ENCODE measurements around the gene KLK6.

The KLK6 gene

DNA sequence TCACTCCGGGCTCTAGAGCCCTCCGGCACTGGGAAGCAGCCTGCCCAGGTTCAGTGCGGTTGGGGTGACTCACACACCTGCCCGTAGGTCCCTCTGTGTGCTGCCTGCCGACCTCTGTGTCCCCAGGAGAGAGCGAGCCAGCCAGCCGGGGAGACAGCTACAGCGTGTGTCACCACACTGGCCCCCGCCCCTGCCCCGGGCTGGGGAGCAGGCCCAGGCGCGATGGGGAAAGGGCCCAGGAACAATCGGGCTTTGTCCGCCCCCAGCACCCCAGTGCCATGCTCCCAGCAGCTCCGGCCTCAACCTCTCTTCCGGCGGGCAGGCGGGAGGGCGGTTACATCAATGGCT, at the start of gene KLK6:
TSS of gene KLK6 (minus strand) at position 179 of the 348 bp plus-strand sequence. CDS start 1,487 bp downstream, outside the sequence.
- no peak for DNase-seq (ENCODE audit: low read depth)

DNA sequence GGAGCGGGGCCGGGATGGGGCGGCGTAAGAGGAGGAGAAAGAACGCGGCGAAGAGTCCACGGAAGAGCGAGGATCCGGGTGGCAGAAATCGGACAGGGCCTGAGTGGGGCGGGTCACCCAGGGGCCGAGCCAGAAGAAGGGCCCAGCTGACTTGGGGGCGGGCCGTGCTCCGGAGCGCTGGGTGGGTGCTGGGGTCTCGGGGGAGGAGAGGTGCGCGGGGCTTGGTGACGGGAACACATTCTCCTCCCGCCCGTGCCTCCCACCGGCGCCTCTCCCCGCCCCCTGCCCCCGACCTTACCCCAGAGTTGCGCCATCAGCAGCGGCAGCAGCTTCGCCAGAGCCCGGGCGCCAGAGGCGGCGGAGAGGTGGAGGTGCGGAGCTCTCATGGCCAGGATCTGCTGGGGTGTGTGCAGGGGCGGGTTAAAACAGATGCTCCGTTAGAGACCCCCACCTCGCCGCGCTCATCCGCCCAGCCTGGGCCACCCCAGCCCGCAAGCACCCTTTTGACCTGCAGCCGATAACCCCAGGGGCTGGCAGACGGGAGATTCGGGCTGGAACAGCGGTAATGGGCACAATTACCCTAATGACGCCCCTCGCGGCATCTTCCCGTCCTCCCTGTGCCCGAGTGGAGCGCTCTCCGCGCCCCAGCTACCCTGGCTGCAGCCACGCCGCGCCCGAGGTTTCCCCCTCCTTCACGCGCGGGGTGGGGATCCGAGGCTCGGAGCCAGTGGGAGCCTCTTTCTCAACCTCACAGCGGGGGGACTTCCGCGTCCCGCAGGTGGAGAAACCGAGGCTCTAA, 49.6 kb upstream of the KLK6 start:
- no peak for DNase-seq (ENCODE audit: low read depth)

DNA sequence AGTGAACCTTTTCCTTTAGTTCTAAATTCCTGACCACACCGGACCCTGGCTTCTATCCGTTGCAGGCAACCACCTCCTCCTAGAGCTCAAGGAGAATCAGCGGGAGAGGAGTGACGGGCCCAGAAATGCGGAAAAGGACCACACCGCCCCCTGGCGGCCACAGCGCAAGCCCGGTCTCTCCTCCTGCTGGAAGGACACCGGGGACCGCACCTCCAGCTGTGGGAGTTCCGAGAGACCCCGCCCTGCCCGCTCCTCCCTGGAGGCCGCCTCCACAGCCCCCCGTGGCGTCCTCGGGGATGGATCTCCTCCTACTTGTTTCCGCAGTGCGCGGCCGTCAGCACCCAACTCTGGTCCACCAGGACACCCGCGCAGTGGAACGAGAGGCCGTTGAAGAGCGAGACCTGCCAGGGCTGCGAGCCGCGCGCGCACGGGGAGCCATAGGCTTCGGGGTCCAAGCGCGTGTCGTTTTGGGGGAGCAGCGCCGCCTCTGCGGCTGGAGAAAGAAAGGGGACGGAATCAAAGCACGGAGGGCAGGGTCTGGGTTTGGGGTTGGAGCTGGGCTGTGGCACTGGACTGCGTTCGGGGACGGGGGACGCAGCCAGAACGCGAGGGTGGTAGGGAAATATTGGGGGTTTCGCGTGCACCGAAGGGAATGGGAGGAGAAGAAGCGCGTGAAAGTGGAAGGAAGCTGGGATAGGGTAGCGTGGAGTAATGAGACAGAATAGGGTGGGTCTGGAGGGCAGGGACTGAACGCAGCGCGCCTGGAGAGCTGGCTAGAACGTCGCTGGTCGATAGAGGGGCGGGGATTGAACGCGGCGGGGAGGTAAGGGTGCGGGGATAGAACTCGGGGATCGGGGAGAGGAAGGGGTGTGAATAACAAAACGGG, 47.6 kb upstream of the KLK6 start:
- no peak for DNase-seq (ENCODE audit: low read depth)

DNA sequence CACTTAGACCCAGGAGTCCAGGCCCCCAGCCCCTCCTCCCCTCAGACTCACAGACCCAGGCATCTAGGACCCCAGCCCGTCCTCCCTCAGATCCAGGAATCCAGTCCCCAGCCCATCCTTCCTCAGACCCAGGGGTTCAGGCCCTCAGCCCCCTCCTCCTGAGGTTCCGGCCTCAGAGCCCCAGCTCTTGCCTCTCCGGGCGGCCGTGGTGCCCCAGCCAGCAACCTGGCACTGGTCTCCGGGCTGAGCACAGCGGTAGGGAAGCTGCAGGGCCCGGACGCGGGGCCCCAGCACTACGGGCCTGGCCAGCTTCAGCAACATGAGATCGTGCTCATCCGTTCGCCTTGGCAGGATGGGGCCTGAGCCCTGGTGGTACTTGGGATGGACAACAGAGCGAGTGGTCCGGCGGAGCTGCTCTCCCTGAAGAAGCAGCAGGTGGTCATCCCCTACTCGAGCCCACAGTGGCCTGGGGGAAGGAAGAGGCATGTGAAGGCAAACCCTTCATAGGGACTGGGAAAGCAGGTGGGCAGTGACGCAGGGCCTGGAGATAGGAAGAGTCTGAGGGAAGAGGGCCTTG, 46.4 kb upstream of the KLK6 start:
- DNase-seq (ENCODE audit: low read depth) = no peak

DNA sequence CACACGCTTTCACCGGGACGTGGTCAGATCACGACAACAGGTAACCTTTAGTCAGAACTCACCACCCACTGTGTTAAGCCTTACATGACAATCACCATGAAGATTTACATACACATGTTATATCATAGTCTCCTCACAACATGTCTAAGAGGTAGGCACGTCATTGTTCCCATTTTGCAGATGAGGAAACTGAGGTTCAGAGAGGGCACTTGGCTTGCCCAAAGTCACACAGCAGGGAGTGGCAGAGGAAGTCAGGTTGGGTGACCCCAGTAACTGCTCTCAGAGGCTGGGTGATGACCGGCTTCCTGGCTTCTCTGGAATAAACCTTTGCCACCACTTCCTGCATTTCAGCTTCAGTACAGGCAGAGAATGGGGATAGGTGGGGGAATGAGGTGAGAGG, 44.9 kb upstream of the KLK6 start:
- no peak for DNase-seq (ENCODE audit: low read depth)

DNA sequence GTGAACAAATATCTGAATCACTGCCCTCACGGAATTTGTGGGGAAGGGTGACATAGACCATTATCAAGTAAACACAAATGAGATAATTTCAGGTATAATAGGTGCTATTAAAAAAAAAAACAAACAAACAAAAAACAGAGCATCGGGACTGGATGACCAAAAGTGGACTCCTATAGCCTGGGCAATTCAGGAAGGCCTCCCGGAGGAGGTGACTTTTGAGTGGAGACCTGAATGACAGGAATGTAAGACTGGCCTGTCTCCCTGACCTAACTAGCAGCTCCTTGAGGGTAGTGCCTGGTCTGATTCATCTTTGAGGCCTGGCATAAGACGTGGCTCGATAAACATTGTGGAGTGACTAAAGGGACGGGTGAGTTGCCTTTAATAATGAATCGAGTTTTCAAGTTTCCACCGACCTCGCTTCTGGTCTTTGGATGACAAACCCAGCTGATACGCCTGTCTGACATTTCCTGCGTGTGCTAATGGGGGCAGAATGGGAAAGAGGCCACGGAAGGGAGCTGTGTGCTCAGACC, 43.3 kb upstream of the KLK6 start:
- DNase-seq (ENCODE audit: low read depth) = no peak

DNA sequence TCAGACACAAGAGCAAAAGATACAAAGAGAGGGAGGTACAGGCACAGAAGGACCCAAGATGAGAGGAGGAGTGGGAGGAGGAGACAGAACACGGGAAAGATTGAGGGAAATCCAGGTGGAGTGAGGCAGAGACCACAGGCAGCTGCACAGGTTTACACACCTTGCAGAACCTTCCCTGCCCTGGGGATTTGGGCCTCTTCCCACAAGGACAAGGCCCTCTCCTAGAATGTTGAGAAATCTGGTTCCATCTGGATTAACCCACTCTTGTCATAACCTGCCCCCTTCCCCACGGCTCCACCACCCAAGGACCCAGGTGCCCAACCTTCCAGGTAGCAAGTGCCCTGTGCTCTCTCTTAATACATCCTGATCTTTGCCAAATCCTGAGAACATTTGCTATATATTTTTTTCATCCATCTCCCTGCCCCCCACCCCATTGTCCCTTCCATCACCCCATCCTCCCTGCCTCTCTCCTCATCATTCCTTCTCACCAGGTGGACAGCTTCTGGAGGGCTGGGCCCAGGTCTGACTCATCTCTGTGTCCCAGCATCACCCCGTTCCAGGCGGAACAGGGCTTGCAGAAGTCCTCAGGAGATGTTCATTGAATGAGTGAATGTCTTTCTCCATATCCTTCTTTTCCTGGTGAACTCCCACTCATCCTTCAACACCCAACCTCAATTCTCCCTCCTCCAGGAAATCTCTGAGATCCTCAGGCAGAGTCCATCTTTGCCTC, 40.8 kb upstream of the KLK6 start:
- no peak for DNase-seq (ENCODE audit: low read depth)

DNA sequence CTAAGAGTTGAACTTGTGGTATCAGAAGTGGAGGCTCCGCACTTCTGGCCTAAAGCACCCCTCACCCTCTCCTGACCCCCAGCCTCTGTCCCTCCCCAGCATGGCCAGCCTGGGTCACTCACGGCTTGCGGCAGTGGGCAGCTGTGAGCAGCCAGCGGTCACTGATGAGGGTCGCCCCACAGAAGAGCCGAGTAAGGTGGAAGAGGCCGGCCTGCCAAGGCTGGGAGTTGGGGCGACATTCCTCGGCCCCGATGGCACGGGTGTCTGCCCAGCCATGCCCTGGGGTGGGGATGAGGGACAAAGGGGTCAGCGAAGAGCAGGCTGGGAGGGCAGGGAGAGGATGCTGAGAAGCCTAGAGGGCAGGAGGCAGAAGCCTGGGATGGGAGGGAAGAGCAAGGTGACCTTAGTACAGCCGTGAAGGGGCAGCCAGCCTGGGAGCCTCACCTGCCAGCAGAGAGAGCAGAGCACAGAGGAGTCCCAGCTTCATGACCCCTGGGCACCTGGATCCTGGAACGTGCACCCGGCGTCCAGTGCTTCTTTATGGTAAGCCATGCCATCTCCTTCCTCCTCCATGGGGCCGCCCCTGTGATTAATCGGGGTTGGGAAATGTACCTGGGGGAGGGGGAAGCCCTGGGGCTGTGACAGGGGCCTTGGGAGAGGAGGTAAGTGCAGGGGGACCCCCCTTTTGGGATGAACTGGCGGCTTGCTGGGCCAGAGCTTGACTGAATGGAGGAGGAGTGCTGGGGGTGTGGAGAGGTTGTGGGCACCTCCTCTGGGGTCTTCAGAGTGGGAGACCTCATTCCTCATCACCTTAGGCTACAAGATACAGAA, 39.9 kb upstream of the KLK6 start:
- DNase-seq (ENCODE audit: low read depth) = no peak

DNA sequence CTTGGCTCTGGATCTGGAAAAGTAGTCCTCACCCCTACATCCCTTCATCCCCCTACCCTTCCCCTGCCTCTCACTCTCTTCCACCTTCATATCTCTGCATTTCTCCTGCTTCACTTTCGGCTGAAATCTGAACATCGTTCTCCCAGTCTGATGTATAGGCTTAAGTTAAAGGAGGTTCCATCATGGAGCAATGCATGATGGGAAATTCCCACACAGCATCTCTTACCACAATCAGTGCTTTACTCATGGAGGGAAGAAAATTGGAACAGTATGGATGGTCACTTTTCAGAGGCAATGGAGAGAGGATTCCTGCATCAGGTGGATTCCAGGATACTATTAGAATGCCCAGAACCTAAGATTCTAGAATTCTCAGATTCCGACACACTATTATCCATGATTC, 38.1 kb upstream of the KLK6 start:
- DNase-seq (ENCODE audit: low read depth) = no peak

DNA sequence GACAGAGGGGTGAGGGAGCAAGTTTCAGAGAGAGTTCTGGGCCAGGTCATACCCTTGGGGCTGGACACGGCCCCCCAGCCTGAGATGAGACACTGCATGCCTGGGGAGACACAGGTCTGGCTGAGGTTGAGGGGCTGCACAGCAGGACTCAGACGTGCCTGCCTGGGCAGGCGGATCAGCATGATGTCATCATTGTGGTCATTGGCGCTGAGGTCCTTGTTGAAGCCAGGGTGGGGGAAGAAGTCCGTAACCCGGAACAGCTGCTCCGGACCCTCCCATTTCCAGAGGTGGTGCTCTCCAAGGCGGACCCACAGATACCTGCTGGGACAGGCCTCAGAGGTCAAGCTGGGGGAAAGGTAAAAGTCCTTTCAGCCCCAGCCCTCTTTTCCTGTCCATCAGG, 37.0 kb upstream of the KLK6 start:
- DNase-seq (ENCODE audit: low read depth) = no peak

DNA sequence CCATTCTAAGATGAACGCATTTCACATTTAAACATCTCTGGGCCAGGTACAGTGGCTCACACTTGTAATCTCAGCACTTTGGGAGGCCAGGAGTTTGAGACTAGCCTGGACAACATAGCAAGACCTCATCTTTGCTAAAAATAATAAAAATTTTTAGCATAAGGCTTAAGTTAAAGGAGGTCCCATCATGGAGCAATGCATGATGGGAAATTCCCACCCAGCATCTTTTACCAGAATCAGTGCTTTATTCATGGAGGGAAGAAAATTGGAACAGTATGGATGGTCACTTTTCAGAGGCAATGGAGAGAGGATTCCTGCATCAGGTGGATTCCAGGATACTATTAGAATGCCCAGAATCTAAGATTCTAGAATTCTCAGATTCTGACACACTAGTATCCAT, 35.9 kb upstream of the KLK6 start:
- DNase-seq (ENCODE audit: low read depth) = no peak

DNA sequence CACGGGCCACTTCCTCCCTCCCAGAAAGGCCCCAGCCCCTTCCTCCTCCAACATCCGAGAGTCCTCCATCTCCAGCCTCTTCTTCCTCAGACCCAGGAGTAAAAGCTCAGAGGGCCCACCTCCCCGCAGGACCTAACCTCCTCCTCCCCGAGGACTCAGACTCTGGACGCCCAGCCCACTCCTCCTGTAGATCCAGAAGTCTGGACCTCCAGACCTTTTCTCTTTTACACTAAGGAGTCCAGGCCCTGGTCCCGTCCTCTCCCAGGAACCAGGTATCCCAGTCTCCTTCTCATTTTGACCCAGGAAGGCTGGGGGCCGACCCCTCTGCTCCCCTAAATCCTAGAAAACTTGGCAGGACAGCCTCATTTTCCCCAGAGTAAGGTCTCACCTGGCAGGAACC, 33.9 kb upstream of the KLK6 start:
- DNase-seq (ENCODE audit: low read depth) = no peak

DNA sequence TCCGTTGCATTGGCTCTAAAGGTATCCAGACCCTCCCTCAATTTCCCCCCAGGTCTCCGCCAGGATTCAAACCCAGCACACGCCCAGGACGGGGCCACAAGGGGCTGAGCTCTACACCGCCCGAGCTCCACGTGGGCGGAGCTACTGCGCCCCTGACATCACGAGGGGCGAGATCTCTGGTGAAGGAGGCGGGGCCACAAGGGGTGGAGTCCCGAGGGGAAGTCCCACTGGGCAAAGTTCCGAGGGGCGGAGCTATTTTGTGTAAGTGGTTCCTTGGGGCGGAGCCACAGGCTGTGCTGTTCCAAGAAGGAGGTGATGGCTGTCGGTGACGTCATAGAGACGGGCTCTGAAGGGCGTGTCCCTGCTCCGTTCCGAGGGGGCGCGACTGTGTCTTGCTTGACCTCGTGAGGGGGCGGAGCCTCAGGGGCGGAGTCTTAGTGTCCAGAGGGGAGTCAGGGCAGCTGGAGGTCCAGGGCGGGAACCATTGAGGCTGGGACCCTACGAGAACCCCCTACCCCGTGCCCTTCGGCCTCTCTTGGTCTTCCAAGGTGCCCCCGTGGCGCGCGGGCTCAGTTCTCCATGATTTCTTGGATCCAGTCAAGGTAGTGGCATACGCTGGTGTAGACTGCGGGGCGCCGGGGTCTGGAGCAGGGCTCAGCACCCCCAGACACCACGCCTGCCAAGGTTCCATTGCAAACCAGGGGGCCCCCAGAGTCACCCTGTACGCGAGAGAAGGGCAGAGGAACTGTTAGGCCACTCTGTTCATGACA, 33.3 kb upstream of the KLK6 start:
- DNase-seq (ENCODE audit: low read depth) = no peak

DNA sequence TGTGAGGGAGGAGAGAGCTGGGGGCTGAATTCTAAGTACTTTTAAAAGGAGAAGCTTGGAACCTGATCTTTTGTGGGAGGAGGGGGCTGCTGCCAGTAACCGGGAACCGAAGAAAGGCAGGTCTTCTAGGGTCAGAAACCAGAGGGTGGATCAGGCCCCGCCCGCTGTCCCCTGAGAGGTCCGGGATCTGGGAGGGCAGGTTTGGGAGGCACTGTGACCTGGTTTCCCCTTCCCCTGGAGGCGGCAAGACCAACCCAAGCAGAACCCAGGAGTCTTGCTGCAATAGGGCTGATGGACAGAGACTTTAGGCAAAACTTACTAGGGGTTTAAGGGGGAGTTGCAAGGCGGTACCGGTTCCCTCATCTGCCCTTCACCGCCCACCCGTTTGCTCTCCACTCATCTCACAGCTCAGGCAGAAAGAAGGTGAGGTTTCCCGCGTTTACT, 32.7 kb upstream of the KLK6 start:
- DNase-seq (ENCODE audit: low read depth) = no peak

DNA sequence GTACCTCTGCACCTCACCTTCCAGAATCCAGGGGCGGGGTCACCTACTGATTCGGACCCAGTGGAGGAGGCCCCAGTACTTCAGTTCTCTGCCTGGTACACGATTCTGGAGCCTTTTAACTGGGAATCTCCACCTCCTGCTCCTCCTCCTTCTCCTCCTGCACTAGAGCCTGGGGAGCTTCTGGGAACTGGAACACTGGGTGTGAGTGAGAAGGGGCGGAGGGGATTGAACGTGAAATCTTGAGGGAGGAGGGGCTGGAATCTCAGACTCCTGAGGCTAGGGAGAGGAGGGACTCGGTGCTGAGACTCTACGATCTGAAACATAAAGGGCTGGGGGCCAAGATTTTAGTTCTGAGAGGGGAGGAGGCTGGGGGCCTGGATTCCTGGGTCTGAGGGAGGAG, 32.1 kb upstream of the KLK6 start, which contains the start of gene KLK8:
TSS of gene KLK8 (minus strand) at position 90 of the 400 bp plus-strand sequence. CDS start 437 bp downstream, outside the sequence.
- no peak for DNase-seq (ENCODE audit: low read depth)

DNA sequence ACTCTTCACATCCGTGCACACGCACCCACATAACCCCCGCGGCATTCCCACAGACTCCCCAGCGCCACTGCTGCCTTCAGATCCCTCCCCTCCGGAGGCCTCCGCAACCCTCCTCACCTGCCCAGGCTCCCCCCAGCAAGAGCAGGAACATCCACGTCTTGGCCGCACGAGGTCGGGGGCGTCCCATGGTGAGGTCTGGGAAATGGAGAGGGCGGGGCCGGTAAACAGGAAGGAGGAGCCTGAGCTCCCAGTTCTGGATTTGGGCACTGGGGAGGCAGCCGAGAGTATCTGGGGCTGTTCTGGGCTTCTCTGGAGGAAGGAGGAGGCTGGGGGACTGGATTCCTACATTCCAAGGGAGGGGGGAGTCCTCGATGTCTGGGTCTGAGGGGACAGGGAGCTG, 31.6 kb upstream of the KLK6 start:
- no peak for DNase-seq (ENCODE audit: low read depth)

DNA sequence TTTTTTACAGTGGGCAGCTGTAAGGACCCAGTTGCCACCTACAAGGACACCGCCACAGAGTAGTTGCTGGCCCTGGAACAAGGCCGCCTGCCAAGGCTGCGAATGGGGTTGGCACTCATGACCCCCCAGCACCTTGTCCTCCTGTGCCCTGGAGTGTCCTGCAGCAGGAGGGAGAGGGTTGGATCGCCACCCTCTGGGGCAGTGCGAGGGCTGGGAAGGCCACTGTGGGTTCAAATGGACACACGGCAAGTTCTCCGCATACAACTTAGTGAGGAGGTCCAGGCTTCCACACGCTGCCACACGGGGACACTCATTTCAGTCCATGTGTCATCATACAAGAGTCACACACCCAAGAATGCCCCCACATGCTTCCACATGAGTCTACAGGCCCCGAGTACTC, 31.0 kb upstream of the KLK6 start:
- no peak for DNase-seq (ENCODE audit: low read depth)

DNA sequence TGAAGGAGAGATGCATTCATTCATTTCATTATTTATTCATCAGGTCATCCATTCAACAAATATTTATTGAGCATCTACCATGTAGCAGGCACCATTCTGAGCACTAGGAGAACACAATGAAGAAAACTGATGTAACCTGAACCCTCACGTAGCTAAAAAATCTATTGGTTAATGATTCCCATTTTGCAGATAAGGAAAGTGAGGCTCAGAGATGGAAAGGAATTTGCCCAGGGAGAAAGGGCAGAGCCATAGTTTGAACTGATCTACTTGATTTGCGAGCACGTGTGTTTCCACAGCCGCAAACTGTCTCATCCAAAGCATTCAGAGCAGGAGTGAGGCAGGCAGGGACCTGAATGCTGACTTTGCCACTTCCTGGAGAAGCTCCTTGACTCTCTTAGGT, 29.3 kb upstream of the KLK6 start:
- no peak for DNase-seq (ENCODE audit: low read depth)

DNA sequence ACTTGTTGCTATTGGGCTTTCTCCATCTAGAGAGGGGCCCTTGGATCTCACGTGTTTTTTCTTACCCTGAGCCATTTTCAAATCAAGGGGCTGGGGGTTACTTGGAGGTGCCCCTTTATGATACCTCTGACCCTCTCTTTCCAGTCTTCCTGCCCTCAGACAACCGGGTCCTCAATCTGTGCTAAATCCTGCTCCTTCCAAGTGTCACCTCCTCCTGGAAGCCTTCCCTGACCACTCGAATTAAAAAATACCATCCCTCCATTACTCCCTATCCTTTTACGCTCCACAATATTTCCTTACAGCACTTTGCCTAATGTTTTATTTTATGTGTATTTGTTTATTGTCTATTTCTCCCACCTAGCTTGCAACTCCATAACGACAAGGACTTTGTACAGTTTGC, 28.7 kb upstream of the KLK6 start:
- no peak for DNase-seq (ENCODE audit: low read depth)

DNA sequence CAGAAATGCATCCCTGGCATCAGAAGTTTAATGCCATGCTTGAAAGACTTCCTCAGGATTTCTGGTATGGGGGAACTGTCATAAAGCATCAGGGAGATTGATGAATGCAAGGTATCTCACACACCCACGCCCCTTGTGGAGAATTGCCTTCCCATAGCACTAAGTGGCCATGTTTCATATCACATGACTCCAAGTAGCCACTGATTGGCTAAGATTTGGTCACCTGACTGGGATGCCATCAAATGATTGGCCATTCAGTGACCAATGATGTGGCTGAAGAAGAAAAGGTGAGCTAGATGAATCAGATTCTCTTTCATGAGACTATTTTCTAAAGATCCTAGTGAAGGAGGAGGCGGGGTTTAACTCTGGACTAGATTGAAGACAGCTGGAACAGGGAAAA, 24.7 kb upstream of the KLK6 start:
- DNase-seq (ENCODE audit: low read depth) = no peak

Data from stromal cell of bone marrow (primary cell).